ENCODE data around the gene FBXO46.
"Not testable (repeated sequence)": the region's sequence is repeated elsewhere in the genome, so short reads cannot be mapped to it uniquely, and the experiment has no call there.

FBXO46 gene

GRCh38 chr19:45692187-45693105 is 38.2 kb downstream of the FBXO46 start, which contains the start of gene QPCTL:
Gene QPCTL, plus strand, starts transcription at chr19:45692666. Its CDS starts 38 bp downstream, at chr19:45692704.
- Histone ChIP-seq H3K79me2 (ENCODE audit: insufficient read depth, low read length) (peaks cover 52% of the 10 kb centered on the region), H3K9me3 (ENCODE audit: insufficient read depth, low read depth, low read length) (no peaks in the 10 kb centered on the region), H3F3A (ENCODE audit: low read depth) (no peaks in the 10 kb centered on the region), H3K4me1 (ENCODE audit: insufficient read depth, low read length, poor library complexity, severe bottlenecking) (peaks cover 13% of the 10 kb centered on the region), H3K36me3 (ENCODE audit: insufficient read depth, low read length) (peaks cover 11% of the 10 kb centered on the region; the same call in 1 of the 2 replicates), H2AFZ (ENCODE audit: low read length) (peak within 1 kb of the TSS; percentile 96), H3K4me3 (ENCODE audit: low read length, poor library complexity, severe bottlenecking) (peak within 1 kb of the TSS; percentile 98), H3K27me3 (ENCODE audit: insufficient read depth, low read length, poor library complexity, severe bottlenecking) (no peaks in the 10 kb centered on the region), H3K9me2 (replicated peaks; ENCODE audit: low read depth, low read length) (no peaks in the 10 kb centered on the region), H4K20me1 (ENCODE audit: insufficient read depth, low read length, poor library complexity, severe bottlenecking) (peaks cover 10% of the 10 kb centered on the region), H3K4me2 (ENCODE audit: low read depth, low read length, poor library complexity, severe bottlenecking) (peak within 1 kb of the TSS; percentile 98), H3K9ac (ENCODE audit: low read depth, low read length, poor library complexity, severe bottlenecking) (peak within 1 kb of the TSS; percentile 94)
- no peak for TF ChIP-seq CTCF (conservative IDR thresholded peaks at IDR 0.05; ENCODE audit: low read length)
- TF ChIP-seq EZH2phosphoT487 (IDR thresholded peaks at IDR 0.05; ENCODE audit: borderline replicate concordance) = no peak

GRCh38 chr19:45691516-45692186 is 39.0 kb downstream of the FBXO46 start, which contains the start of gene SNRPD2:
Gene SNRPD2, minus strand, starts transcription at chr19:45691953. Its CDS starts 65 bp downstream, at chr19:45691888.
- peak within 1 kb of the TSS; percentile 96 for H2AFZ ChIP-seq (ENCODE audit: low read length)
- no peaks in the 10 kb centered on the region for H3F3A ChIP-seq (ENCODE audit: low read depth)
- H3K79me2 ChIP-seq (ENCODE audit: insufficient read depth, low read length) = peaks cover 52% of the 10 kb centered on the region
- TF ChIP-seq CTCF (conservative IDR thresholded peaks at IDR 0.05; ENCODE audit: low read length) (no peak), EZH2phosphoT487 (IDR thresholded peaks at IDR 0.05; ENCODE audit: borderline replicate concordance) (no peak)
- H3K9me3 ChIP-seq (ENCODE audit: insufficient read depth, low read depth, low read length) = no peaks in the 10 kb centered on the region
- no peaks in the 10 kb centered on the region for H3K27me3 ChIP-seq (ENCODE audit: insufficient read depth, low read length, poor library complexity, severe bottlenecking)
- H3K4me2 ChIP-seq (ENCODE audit: low read depth, low read length, poor library complexity, severe bottlenecking) = peak within 1 kb of the TSS; percentile 98
- peaks cover 17% of the 10 kb centered on the region; the same call in 1 of the 2 replicates for H3K36me3 ChIP-seq (ENCODE audit: insufficient read depth, low read length)
- H3K4me1 ChIP-seq (ENCODE audit: insufficient read depth, low read length, poor library complexity, severe bottlenecking) = peaks cover 13% of the 10 kb centered on the region
- peak within 1 kb of the TSS; percentile 98 for H3K4me3 ChIP-seq (ENCODE audit: low read length, poor library complexity, severe bottlenecking)
- peaks cover 10% of the 10 kb centered on the region for H4K20me1 ChIP-seq (ENCODE audit: insufficient read depth, low read length, poor library complexity, severe bottlenecking)
- H3K9me2 ChIP-seq (replicated peaks; ENCODE audit: low read depth, low read length) = no peaks in the 10 kb centered on the region
- H3K9ac ChIP-seq (ENCODE audit: low read depth, low read length, poor library complexity, severe bottlenecking) = peak within 1 kb of the TSS; percentile 94

GRCh38 chr19:45687599-45687998 is 43.1 kb downstream of the FBXO46 start:
- Histone ChIP-seq H3K9me3 (ENCODE audit: insufficient read depth, low read depth, low read length) (no peaks in the 10 kb centered on the region), H3K9ac (ENCODE audit: low read depth, low read length, poor library complexity, severe bottlenecking) (no peak overlapping the region), H3K27me3 (ENCODE audit: insufficient read depth, low read length, poor library complexity, severe bottlenecking) (no peaks in the 10 kb centered on the region), H3K4me2 (ENCODE audit: low read depth, low read length, poor library complexity, severe bottlenecking) (no peak overlapping the region), H3K9me2 (replicated peaks; ENCODE audit: low read depth, low read length) (no peaks in the 10 kb centered on the region), H3K4me1 (ENCODE audit: insufficient read depth, low read length, poor library complexity, severe bottlenecking) (peaks cover 8% of the 10 kb centered on the region), H2AFZ (ENCODE audit: low read length) (no peak overlapping the region), H3K36me3 (ENCODE audit: insufficient read depth, low read length) (peaks cover 28% of the 10 kb centered on the region; the same call in 1 of the 2 replicates), H3F3A (ENCODE audit: low read depth) (no peaks in the 10 kb centered on the region), H4K20me1 (ENCODE audit: insufficient read depth, low read length, poor library complexity, severe bottlenecking) (peaks cover 10% of the 10 kb centered on the region), H3K4me3 (ENCODE audit: low read length, poor library complexity, severe bottlenecking) (no peak overlapping the region), H3K79me2 (ENCODE audit: insufficient read depth, low read length) (peaks cover 38% of the 10 kb centered on the region)
- TF ChIP-seq CTCF (conservative IDR thresholded peaks at IDR 0.05; ENCODE audit: low read length) (peak; percentile 23; the same call in 1 of the 2 replicates), EZH2phosphoT487 (IDR thresholded peaks at IDR 0.05; ENCODE audit: borderline replicate concordance) (no peak)

GRCh38 chr19:45685045-45685444 is 45.7 kb downstream of the FBXO46 start:
- not testable (repeated sequence) for H3K4me2 ChIP-seq (ENCODE audit: low read depth, low read length, poor library complexity, severe bottlenecking); H2AFZ ChIP-seq (ENCODE audit: low read length); H3K9me3 ChIP-seq (ENCODE audit: insufficient read depth, low read depth, low read length); H3K9ac ChIP-seq (ENCODE audit: low read depth, low read length, poor library complexity, severe bottlenecking); H3K27me3 ChIP-seq (ENCODE audit: insufficient read depth, low read length, poor library complexity, severe bottlenecking); H3K4me1 ChIP-seq (ENCODE audit: insufficient read depth, low read length, poor library complexity, severe bottlenecking); H4K20me1 ChIP-seq (ENCODE audit: insufficient read depth, low read length, poor library complexity, severe bottlenecking); H3K4me3 ChIP-seq (ENCODE audit: low read length, poor library complexity, severe bottlenecking); H3F3A ChIP-seq (ENCODE audit: low read depth); H3K9me2 ChIP-seq (replicated peaks; ENCODE audit: low read depth, low read length)
- H3K36me3 ChIP-seq (ENCODE audit: insufficient read depth, low read length) = peaks cover 28% of the 10 kb centered on the region; the same call in 1 of the 2 replicates
- H3K79me2 ChIP-seq (ENCODE audit: insufficient read depth, low read length) = peaks cover 22% of the 10 kb centered on the region

Measured in Loucy (cell line).